Spleen (tissue), 11 donors: Measurements from ENCODE around the gene ASB6. TPM values are rescaled to one million over a fixed set of nuclear protein-coding genes. Genes with fewer than 3 reads are reported as not detected.

Experiments used
- DNase-seq: peaks from one replicate; pipeline ENCODE4 v3.0.0-alpha.2; 2020
- H3K27ac ChIP-seq, 8 donors: fragments of 200-600 bp; sonication (generic) in 7 of 8; 1 replicate in 4 of 8; 2 replicates in 4 of 8; pipeline versions ENCODE4 v1.5.0 to v1.8.0; 2016 to 2021; ENCODE audit warnings: inconsistent platforms in 4 of 8, mild to moderate bottlenecking in 4 of 8, moderate library complexity in 1 of 8
- H3K27me3 ChIP-seq, 7 donors: fragments of 200-600 bp; sonication (generic) in 6 of 7; replicated peaks in 1 of 7; 1 replicate in 4 of 7; 2 replicates in 3 of 7; pipeline versions ENCODE4 v1.5.0 to v1.8.0; 2016 to 2021; ENCODE audit warnings: inconsistent platforms in 3 of 7, mild to moderate bottlenecking in 1 of 7
- H3K36me3 ChIP-seq, 6 donors: fragments of 200-600 bp; sonication (generic) in 5 of 6; 1 replicate in 4 of 6; 2 replicates in 2 of 6; pipeline versions ENCODE4 v1.5.0 to v1.8.0; 2016 to 2021; ENCODE audit warnings: inconsistent platforms in 2 of 6
- H3K4me1 ChIP-seq, 6 donors: fragments of 200-600 bp; sonication (generic) in 5 of 6; 1 replicate in 3 of 6; 2 replicates in 3 of 6; pipeline versions ENCODE4 v1.5.0 to v1.8.0; 2016 to 2021; ENCODE audit warnings: inconsistent platforms in 3 of 6
- H3K4me3 ChIP-seq, 8 donors: fragments of 200-600 bp; sonication (generic) in 7 of 8; 1 replicate in 4 of 8; 2 replicates in 4 of 8; pipeline versions ENCODE4 v1.5.0 to v1.8.0; 2016 to 2021; ENCODE audit warnings: inconsistent platforms in 4 of 8, mild to moderate bottlenecking in 4 of 8, moderate library complexity in 2 of 8
- H3K9me3 ChIP-seq, 8 donors: fragments of 200-600 bp; sonication (generic) in 7 of 8; 1 replicate in 4 of 8; 2 replicates in 4 of 8; pipeline versions ENCODE4 v1.5.0 to v1.8.0; 2016 to 2021; ENCODE audit warnings: inconsistent platforms in 4 of 8
- CTCF ChIP-seq, 11 experiments: fragments of 200-600 bp in 7 of 11; fragments of 450-650 bp in 4 of 11; sonication (generic) in 4 of 11; IDR thresholded peaks in 8 of 11; conservative IDR thresholded peaks in 3 of 11; 1 replicate in 7 of 11; 2 replicates in 4 of 11; pipeline versions ENCODE4 v1.4.0 to v1.8.0; 2016 to 2021; ENCODE audit warnings: antibody characterized with exemption in 11 of 11, inconsistent platforms in 4 of 11, mild to moderate bottlenecking in 1 of 11
- POLR2A ChIP-seq, 3 donors: fragments of 450-650 bp; IDR thresholded peaks; one replicate each; pipeline ENCODE4 v1.5.1; 2017; ENCODE audit warnings: antibody characterized with exemption in 3 of 3, mild to moderate bottlenecking in 1 of 3
- POLR2AphosphoS5 ChIP-seq, 3 donors: sonication (generic); formaldehyde crosslinking; IDR thresholded peaks; one replicate each; pipeline ENCODE4 v1.5.1; 2017; ENCODE audit warnings: antibody characterized with exemption in 3 of 3
- WGBS, 5 donors: extraction: QIAGEN DNeasy Blood & Tissue Kit in 3 of 5; methylation state at CpG; one replicate each; pipeline versions ENCODE4 v1.1.5 to v1.1.7; 2013 to 2018; 5-methylcytosine and 5-hydroxymethylcytosine counted together
- intact Hi-C: fragments of 100-400 bp; cut with DNase I; formaldehyde crosslinking; loops from one replicate; pipeline ENCODE4 v1.15.0; 2023; ENCODE audit warnings: low total_unique reads
- polyA plus RNA-seq, 3 donors: library from polyadenylated mRNA; stranded (reverse); fragments of 200-250 nt; gene quantifications; one replicate each; pipeline ENCODE4 v1.2.1, GENCODE V29; 2013
- total RNA-seq, 7 donors: library from RNA; depleted of rRNA in 3 of 7; stranded (reverse); fragments of >200 nt in 3 of 7; fragmentation: NEBNext Ultra II Directional in 4 of 7; extraction: Animal tissue kit (Norgen Biotek cat#: 25700) in 4 of 7; gene quantifications; one replicate each; pipeline versions ENCODE4 v1.1.0 to v1.2.1, GENCODE V29; 2016 to 2021
- donor health status: healthy with polysubstance abuse.
- donor health status: DM: no; HTN: no; CAD: no; lungs with moderate emphysema.
- donor health status: DM: no; HTN: no; CAD: no.
- donor health status: Bipolar disorder and iron deficiency.
- donor health status: healthy.
- donor health status: DM: no; HTN: no; CAD: no.
- donor health status: DM: yes; HTN: yes; CAD: no.

Gene ASB6
- total and polyA plus RNA-seq, 10 donors, result 11.5 to 30.8 (median 21.3) TPM

- peaks cover 0 to 23% (median 18%) of the 10 kb centered on the region in 6 donors for H3K4me1 ChIP-seq
- H3K27me3 ChIP-seq, result peaks cover 0 to 72% (median 30%) of the 10 kb centered on the region in 7 donors
- no peaks in the 10 kb centered on the region for H3K9me3 ChIP-seq
- WGBS, 5 donors, result 75 to 91% (median 80%) methylated on average over 10 to 11 of the region's 11 CpGs
- no peak for TF ChIP-seq CTCF (IDR thresholded peaks at IDR 0.05 in 8 of 11, conservative IDR thresholded peaks at IDR 0.05 in 3 of 11)
- no peak for TF ChIP-seq POLR2A (IDR thresholded peaks at IDR 0.05)
- no peak for TF ChIP-seq POLR2AphosphoS5 (IDR thresholded peaks at IDR 0.05)
- no peaks in the 10 kb centered on the region for H3K36me3 ChIP-seq
- no peak for DNase-seq
- H3K27ac ChIP-seq, result no peak overlapping the region
- no peak overlapping the region for H3K4me3 ChIP-seq
- intact Hi-C loops, result no loop called here
These were observed 25.4 kb upstream of the ASB6 start for GRCh38 chr9:129667378-129667777.

- DNase-seq, result no peak
- TF ChIP-seq POLR2A (IDR thresholded peaks at IDR 0.05) (no peak), POLR2AphosphoS5 (IDR thresholded peaks at IDR 0.05) (no peak), CTCF (IDR thresholded peaks at IDR 0.05 in 8 of 11, conservative IDR thresholded peaks at IDR 0.05 in 3 of 11) (no peak)
- Histone ChIP-seq H3K27ac (no peak overlapping the region), H3K4me3 (peak overlapping the region in 1 of 8 donors; percentile 68), H3K4me1 (peaks cover 0 to 23% (median 18%) of the 10 kb centered on the region in 6 donors), H3K27me3 (peaks cover 0 to 72% (median 30%) of the 10 kb centered on the region in 7 donors), H3K9me3 (no peaks in the 10 kb centered on the region), H3K36me3 (no peaks in the 10 kb centered on the region)
- intact Hi-C loops, result no loop called here
- WGBS, 5 donors, result 31 to 39% (median 36%) methylated on average over 10 to 13 of the region's 13 CpGs
These were observed 24.6 kb upstream of the ASB6 start for GRCh38 chr9:129666575-129666974.

DNA sequence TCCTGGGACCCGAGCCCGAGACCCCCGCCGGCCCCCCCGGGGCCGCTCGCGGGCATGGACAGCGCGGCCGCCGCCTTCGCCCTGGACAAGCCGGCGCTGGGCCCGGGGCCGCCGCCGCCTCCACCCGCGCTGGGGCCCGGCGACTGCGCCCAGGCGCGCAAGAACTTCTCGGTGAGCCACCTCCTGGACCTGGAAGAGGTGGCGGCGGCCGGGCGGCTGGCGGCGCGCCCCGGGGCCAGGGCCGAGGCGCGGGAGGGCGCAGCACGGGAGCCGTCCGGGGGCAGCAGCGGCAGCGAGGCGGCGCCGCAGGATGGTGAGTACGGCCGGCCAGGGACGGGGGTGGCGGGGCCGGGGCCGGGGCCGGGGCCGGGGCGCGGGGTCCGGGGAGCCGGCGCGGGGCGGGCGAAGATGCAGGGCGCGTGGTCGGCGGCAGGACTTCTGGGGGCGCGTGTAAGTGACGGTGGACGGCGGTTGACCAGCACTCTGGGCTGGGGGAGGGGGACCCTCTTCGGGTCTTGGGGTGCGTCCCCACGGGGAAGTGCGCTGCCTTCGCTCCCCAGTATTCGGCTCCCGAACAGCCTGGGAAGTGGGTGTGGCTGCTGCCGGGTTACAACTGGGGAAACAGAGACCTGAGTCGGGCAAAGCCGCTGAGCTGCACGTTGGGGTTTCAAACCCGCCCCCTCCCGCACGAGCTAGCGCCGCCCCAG is 24.0 kb upstream of the ASB6 start:
- Histone ChIP-seq H3K27ac (no peak overlapping the region), H3K4me1 (peaks cover 0 to 23% (median 18%) of the 10 kb centered on the region in 6 donors), H3K27me3 (peaks cover 0 to 72% (median 30%) of the 10 kb centered on the region in 7 donors), H3K4me3 (peak overlapping the region in 6 of 8 donors; percentile 37 to 68 (median 44)), H3K9me3 (no peaks in the 10 kb centered on the region), H3K36me3 (no peaks in the 10 kb centered on the region)
- no peak for DNase-seq
- TF ChIP-seq POLR2A (IDR thresholded peaks at IDR 0.05) (no peak), CTCF (IDR thresholded peaks at IDR 0.05 in 8 of 11, conservative IDR thresholded peaks at IDR 0.05 in 3 of 11) (no peak), POLR2AphosphoS5 (IDR thresholded peaks at IDR 0.05) (no peak)
- 6 to 13% (median 9%) methylated on average over 8 to 88 of the region's 88 CpGs for WGBS, 5 donors
- intact Hi-C loops, result no loop called here

DNA sequence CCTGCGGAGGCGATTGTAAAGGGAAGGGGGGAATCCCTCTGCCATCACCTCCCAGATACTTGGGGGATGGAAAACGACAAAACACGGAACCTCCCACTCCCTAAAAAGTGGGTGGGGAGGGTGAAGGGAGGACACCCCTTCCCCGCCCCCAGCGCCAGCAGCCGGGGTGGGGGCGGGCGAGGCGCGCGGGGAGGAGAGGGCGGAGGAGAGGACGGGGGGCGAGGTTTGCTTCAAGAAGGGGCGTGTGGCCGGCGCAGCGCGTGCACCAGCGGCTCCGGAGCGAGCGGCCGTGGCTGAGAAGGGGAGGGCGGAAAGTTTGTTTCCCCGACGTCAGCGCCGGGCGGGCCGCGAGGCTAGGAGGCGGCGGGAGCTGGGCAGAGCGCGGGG is 23.4 kb upstream of the ASB6 start, which contains the start of gene PRRX2:
TSS of gene PRRX2 (plus strand) at position 259 of the 387 bp plus-strand sequence. CDS start 221 bp downstream, outside the sequence.
- Histone ChIP-seq H3K27me3 (peaks cover 0 to 72% (median 30%) of the 10 kb centered on the region in 7 donors), H3K27ac (no peak within 1 kb of the TSS), H3K4me3 (peak within 1 kb of the TSS; percentile 14 to 68 (median 40)), H3K4me1 (peaks cover 0 to 23% (median 18%) of the 10 kb centered on the region in 6 donors), H3K36me3 (no peaks in the 10 kb centered on the region), H3K9me3 (no peaks in the 10 kb centered on the region)
- WGBS, 5 donors, result 0 to 2% (median 1%) methylated on average over 4 to 37 of the region's 37 CpGs
- DNase-seq, result no peak
- TF ChIP-seq POLR2A (IDR thresholded peaks at IDR 0.05), result no peak
- no peak for TF ChIP-seq POLR2AphosphoS5 (IDR thresholded peaks at IDR 0.05)
- TF ChIP-seq CTCF (IDR thresholded peaks at IDR 0.05 in 8 of 11, conservative IDR thresholded peaks at IDR 0.05 in 3 of 11), result no peak
- intact Hi-C loops, result no loop called here
